Neutrophil (primary cell): ENCODE results near the gene MT1M.

Source experiments
- H3K27ac ChIP-seq: fragments of 200-600 bp; sonication (generic); 2 replicates; pipeline ENCODE4 v1.5.1; 2016; ENCODE audit warnings: mild to moderate bottlenecking, moderate library complexity
- H3K27me3 ChIP-seq: fragments of 200-600 bp; sonication (generic); 2 replicates; pipeline ENCODE4 v1.6.0; 2016; ENCODE audit warnings: mild to moderate bottlenecking
- H3K36me3 ChIP-seq: fragments of 200-600 bp; sonication (generic); 2 replicates; pipeline ENCODE4 v1.5.1; 2017
- H3K4me1 ChIP-seq, 2 experiments: fragments of 200-600 bp in 1 of 2; sonication (generic) in 1 of 2; 1 replicate in 1 of 2; 2 replicates in 1 of 2; pipeline versions ENCODE4 v1.5.1 to v1.6.1; 2013 to 2016; ENCODE audit warnings: low read depth in 1 of 2, low read length in 1 of 2, mild to moderate bottlenecking in 1 of 2, moderate library complexity in 1 of 2; ENCODE audit not compliant: control insufficient read depth in 1 of 2, insufficient read depth in 1 of 2
- H3K4me3 ChIP-seq, 2 experiments: fragments of 200-600 bp in 1 of 2; sonication (generic) in 1 of 2; 1 replicate in 1 of 2; 2 replicates in 1 of 2; pipeline ENCODE4 v1.5.1; 2013 to 2016; ENCODE audit warnings: low read depth in 1 of 2, low read length in 1 of 2, mild to moderate bottlenecking in 1 of 2, moderate library complexity in 1 of 2
- H3K9me3 ChIP-seq: fragments of 200-600 bp; sonication (generic); 2 replicates; pipeline ENCODE4 v1.5.1; 2016
- TF ChIP-seq, protein P1 (sequence below): fragments of 200-600 bp; sonication (generic); IDR thresholded peaks from 2 replicates; pipeline ENCODE4 v1.5.1; 2016; ENCODE audit warnings: antibody characterized with exemption

The MT1M gene

DNA sequence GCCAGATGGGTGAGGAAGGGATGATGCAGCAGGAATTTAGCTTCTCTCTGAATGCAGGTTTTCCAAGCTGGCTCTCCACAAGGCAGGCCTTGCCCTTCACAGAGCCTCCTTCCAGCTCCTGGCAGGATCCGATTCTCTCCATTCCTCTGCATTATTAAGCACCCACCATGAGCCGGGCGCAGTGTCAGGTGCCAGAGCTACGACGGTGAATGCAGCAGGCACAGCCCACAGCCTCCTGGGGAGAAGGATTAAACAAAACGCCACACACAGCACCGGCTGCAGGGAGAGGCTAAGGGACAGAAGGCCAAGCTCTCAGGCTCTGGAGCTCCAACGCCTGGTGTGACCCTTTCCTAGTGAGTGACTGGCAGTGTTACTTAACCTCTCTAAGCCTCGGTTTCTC, 31.1 kb upstream of the MT1M start:
- no peaks in the 10 kb centered on the region for H3K9me3 ChIP-seq
- no peaks in the 10 kb centered on the region for H3K4me1 ChIP-seq
- peaks cover 51% of the 10 kb centered on the region for H3K27me3 ChIP-seq
- H3K4me3 ChIP-seq = no peak overlapping the region
- TF ChIP-seq, protein P1, sequence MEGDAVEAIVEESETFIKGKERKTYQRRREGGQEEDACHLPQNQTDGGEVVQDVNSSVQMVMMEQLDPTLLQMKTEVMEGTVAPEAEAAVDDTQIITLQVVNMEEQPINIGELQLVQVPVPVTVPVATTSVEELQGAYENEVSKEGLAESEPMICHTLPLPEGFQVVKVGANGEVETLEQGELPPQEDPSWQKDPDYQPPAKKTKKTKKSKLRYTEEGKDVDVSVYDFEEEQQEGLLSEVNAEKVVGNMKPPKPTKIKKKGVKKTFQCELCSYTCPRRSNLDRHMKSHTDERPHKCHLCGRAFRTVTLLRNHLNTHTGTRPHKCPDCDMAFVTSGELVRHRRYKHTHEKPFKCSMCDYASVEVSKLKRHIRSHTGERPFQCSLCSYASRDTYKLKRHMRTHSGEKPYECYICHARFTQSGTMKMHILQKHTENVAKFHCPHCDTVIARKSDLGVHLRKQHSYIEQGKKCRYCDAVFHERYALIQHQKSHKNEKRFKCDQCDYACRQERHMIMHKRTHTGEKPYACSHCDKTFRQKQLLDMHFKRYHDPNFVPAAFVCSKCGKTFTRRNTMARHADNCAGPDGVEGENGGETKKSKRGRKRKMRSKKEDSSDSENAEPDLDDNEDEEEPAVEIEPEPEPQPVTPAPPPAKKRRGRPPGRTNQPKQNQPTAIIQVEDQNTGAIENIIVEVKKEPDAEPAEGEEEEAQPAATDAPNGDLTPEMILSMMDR = no peak
- H3K27ac ChIP-seq = no peak overlapping the region
- no peaks in the 10 kb centered on the region for H3K36me3 ChIP-seq

DNA sequence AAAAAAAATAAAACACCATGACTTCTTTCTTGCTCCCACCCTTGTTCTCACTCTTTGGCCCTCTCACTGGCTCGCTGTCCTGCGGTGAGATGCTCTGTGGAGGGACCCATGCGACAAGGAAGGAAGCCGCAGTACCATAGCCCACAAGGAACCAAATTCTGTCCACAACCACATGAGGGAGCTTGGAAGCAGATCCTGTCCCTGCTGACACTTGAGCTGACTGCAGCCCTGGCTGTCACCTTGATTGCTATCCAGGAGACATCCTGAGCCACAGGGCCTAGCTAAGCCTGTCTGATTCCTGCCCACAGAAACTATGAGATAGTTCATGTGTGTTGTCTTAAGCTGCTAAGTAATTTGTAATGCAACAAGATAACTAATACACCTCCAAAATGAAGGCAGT, 28.9 kb upstream of the MT1M start:
- H3K4me1 ChIP-seq = peaks cover 9% of the 10 kb centered on the region in 2 experiments
- no peaks in the 10 kb centered on the region for H3K9me3 ChIP-seq
- no peak overlapping the region for H3K27ac ChIP-seq
- TF ChIP-seq, protein P1 = no peak
- H3K4me3 ChIP-seq = no peak overlapping the region
- H3K27me3 ChIP-seq = peaks cover 37% of the 10 kb centered on the region
- no peaks in the 10 kb centered on the region for H3K36me3 ChIP-seq

DNA sequence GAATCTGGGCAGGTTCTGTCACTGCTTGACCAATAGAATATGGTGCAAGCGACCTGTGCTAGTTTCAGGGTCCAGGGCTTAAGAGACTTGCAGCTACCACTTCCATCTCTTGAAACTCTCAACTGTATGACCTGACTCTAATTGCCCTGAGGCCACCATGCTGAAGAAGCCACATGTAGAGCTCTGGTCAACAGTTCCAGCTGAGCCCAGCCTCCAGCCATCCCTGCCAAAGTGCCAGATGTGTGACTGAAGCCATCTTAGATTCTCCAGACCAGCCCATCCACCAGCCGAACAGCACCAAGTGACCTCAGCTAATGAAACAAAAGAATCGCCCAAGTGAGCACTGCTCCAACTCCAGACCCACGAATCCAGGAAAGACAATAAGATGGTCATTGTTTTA, 27.5 kb upstream of the MT1M start:
- Histone ChIP-seq H3K4me3 (no peak overlapping the region), H3K27me3 (peaks cover 37% of the 10 kb centered on the region), H3K9me3 (no peaks in the 10 kb centered on the region), H3K4me1 (peaks cover 23% of the 10 kb centered on the region in 2 experiments), H3K27ac (no peak overlapping the region), H3K36me3 (no peaks in the 10 kb centered on the region)
- TF ChIP-seq, protein P1 = no peak

DNA sequence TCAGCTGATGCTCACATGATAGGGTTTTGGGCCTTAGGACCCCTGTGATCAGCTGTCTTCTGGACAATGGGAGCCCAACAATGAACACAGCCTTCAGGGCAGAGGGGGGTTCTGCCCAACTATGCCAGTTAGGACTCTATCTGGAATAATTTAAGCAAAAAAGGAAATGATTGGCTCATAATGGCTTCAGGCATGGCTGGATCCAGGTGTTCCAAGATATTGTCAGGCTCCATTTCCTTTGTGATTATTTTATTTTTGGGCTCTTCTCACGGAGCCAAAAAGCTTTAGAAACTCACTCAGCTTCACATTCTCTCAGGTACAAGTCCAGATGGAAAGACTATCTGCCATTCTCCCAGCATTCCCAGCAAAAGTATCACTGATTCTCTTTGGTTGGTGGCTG, 27.0 kb upstream of the MT1M start:
- no peaks in the 10 kb centered on the region for H3K9me3 ChIP-seq
- TF ChIP-seq, protein P1 = no peak
- no peaks in the 10 kb centered on the region for H3K36me3 ChIP-seq
- H3K4me1 ChIP-seq = peaks cover 26 to 27% of the 10 kb centered on the region in 2 experiments
- H3K27ac ChIP-seq = no peak overlapping the region
- H3K27me3 ChIP-seq = peaks cover 32% of the 10 kb centered on the region
- H3K4me3 ChIP-seq = no peak overlapping the region

DNA sequence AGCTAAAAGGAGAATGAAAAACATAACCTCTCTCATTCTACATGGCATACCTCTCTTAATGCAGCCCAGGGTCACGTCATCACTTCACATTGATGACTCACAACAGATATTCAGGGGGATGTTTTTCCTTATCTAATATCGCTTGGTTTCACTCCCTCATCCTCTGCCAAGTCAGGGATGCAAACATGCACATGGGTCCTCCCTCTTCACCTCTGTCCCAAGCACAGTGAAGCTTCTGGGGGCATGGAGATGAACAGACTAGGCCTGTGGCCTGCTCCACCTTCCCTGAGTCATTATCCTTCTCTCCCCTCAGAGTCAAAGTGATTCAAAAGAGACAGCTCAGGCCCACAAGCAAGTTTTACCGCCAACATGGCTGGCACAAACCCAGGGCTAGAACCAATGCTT, 26.4 kb upstream of the MT1M start:
- TF ChIP-seq, protein P1 = no peak
- peaks cover 26 to 27% of the 10 kb centered on the region in 2 experiments for H3K4me1 ChIP-seq
- H3K27ac ChIP-seq = no peak overlapping the region
- no peak overlapping the region for H3K4me3 ChIP-seq
- peaks cover 26% of the 10 kb centered on the region for H3K27me3 ChIP-seq
- no peaks in the 10 kb centered on the region for H3K36me3 ChIP-seq
- no peaks in the 10 kb centered on the region for H3K9me3 ChIP-seq
